Right lobe of liver (tissue), 4 donors: ENCODE results near the gene GALNT17.

Experiments
- POLR2A ChIP-seq: fragments of 450-650 bp; IDR thresholded peaks from one replicate; pipeline ENCODE4 v1.6.1; 2017; ENCODE audit warnings: antibody characterized with exemption, mild to moderate bottlenecking
- TF ChIP-seq, protein P1 (sequence below), 4 donors: fragments of 200-600 bp in 3 of 4; fragments of 450-650 bp in 1 of 4; IDR thresholded peaks; one replicate each; pipeline versions ENCODE4 v1.5.1 to v1.8.0; 2016 to 2022; ENCODE audit warnings: antibody characterized with exemption in 4 of 4, mild to moderate bottlenecking in 2 of 4
- donor health status: DM: no; HTN: no; CAD: no.
- donor health status: DM: no; HTN: no; CAD: no.
- donor health status: DM: no; HTN: yes; CAD: no.

DNA sequence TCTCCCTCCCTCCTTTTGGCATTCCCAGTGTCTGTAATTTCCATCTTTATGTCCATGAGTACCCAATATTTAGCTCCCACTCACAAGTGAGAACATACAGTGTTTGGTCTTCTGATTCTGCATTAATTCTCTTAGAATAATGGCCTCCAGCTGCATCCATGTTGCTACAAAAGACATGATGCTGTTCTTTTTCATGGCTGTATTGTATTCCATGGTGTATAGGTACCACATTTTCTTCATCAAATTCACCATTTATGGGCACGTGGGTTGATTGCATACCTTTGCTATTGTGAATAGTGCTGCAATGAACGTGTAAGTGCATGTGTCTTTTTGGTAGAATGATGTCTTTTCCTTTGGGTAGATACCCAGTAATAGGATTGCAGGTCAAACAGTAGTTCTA lies 576.8 kb downstream of the GALNT17 start:
- TF ChIP-seq, protein P1, sequence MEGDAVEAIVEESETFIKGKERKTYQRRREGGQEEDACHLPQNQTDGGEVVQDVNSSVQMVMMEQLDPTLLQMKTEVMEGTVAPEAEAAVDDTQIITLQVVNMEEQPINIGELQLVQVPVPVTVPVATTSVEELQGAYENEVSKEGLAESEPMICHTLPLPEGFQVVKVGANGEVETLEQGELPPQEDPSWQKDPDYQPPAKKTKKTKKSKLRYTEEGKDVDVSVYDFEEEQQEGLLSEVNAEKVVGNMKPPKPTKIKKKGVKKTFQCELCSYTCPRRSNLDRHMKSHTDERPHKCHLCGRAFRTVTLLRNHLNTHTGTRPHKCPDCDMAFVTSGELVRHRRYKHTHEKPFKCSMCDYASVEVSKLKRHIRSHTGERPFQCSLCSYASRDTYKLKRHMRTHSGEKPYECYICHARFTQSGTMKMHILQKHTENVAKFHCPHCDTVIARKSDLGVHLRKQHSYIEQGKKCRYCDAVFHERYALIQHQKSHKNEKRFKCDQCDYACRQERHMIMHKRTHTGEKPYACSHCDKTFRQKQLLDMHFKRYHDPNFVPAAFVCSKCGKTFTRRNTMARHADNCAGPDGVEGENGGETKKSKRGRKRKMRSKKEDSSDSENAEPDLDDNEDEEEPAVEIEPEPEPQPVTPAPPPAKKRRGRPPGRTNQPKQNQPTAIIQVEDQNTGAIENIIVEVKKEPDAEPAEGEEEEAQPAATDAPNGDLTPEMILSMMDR (IDR thresholded peaks at IDR 0.05) = no peak
- no peak for TF ChIP-seq POLR2A
